Left colon (tissue), 2 donors: ENCODE data around the gene PITPNC1. TPM values are rescaled to one million over a fixed set of nuclear protein-coding genes. Genes with fewer than 3 reads are reported as not detected.
"Not testable (repeated sequence)": the region's sequence is repeated elsewhere in the genome, so short reads cannot be mapped to it uniquely, and the experiment has no call there.

Experiments
- ATAC-seq: fragments of 200-7000 bp; cut with Tn5 transposase; one replicate; pipeline ENCODE4 v1.9.1; 2020; ENCODE audit warnings: mild to moderate bottlenecking, moderate library complexity
- DNase-seq, 2 donors: peaks; one replicate each; pipeline ENCODE4 v3.0.0-alpha.2; 2020
- intact Hi-C, 2 donors: fragments of 100-400 bp; cut with DNase I in 1 of 2; cut with micrococcal nuclease in 1 of 2; formaldehyde crosslinking; loops; one replicate each; pipeline versions ENCODE4 v1.11.2 to v1.14.0; 2022; cut with DNase I, micrococcal nuclease
- total RNA-seq, 2 donors: library from RNA; stranded (reverse); fragmentation: NEBNext Ultra II Directional; extraction: Animal tissue kit (Norgen Biotek cat#: 25700); gene quantifications; one replicate each; pipeline ENCODE4 v1.2.1, GENCODE V29; 2021
- donor health status: DM: no; HTN: no; CAD: no.
- donor health status: DM: yes; HTN: yes; CAD: no.

Gene PITPNC1
- total RNA-seq, 2 donors from 2014 or later, result 13.7 to 15.6 TPM

GRCh38 chr17:67365738-67366192, 11.3 kb upstream of the PITPNC1 start:
- intact Hi-C loops, result no loop called here
- DNase-seq, result no peak

DNA sequence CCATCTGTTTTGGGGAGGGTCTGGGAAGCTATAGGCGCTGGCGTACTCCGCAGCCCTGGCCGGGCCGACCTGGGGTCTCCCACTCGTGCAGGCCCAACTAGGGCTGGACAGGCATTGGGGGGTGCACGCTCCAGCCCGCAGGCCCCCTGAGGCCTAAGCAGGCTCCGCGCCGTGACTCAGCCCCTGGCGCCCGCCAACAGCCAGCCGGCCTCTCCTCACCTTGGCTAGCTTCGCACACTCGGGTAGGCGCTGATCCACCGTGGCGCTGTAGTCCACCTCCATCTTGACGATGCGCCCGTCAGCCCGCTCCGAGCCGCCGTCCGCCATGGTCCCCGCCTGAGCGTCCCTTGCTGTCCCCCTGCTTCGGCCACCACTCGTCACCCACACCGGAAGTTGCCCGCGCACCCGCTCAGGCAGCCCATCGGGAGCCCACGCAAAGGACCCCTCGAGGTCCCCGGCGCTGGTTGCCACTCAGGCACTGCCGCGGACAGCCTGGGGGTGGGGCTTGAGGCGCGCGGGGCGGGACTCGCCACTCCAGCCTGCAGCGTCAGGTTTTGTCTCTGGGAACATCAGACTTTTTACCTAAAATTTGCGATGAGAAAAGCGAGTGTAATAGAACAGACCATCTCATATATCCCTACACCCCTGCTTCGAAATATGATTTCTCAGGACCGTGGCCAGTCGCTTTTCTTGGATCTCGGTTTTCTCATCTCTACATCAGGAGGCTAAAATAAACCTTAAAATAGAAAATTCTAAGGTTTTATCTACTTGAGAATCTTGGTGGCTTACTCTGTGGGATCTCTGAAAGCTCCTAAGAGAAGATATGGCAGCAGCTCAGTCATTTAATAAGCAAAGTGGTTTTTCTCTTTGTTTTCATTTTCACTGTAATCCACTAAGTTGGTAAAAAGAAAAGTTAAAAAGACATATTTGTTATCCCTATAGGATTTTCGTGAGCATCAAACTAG, 10.6 kb upstream of the PITPNC1 start, which contains the start of gene PSMD12:
Gene PSMD12 (minus strand): TSS at position 385 of the 965 bp plus-strand sequence. CDS start 58 bp downstream, at position 327.
- peak; percentile 97 for ATAC-seq
- peak; percentile 92 to 94 for DNase-seq
- intact Hi-C loops, result no loop called here

More at GRCh38 chr17:67365738-67366192, 11.3 kb upstream of the PITPNC1 start:
- peak; percentile 60 for ATAC-seq

DNA sequence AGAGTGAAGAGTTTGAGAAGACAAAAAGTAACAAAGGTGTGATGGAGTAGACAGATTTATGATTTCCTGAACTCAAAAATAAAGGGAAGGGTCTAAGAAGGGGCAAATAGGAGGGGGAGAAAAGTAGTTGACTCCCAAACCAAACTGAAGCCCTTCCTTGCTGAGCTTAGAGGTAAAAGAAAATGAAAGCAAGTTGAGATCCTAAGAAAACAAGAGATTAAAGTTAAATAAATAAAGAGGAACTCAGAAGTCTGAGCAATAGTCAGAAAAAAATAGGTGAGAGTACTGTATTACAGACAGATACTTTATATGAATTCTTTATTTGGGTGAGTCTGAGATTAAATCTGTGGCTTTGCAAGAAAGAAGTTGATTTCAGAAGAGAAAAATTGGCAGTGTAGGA, 7.4 kb upstream of the PITPNC1 start:
- DNase-seq, result no peak
- intact Hi-C loops, result loop anchor here in 1 of 2 donors (10.0 kb wide), 1 partner anchor 315 kb away; no protein-coding TSS in a partner anchor
- no peak for ATAC-seq

GRCh38 chr17:67372751-67373150, 4.3 kb upstream of the PITPNC1 start:
- DNase-seq, result no peak
- no peak for ATAC-seq
- intact Hi-C loops, result loop anchor here in 1 of 2 donors (10.0 kb wide), 1 partner anchor 312 kb away; no protein-coding TSS in a partner anchor

GRCh38 chr17:67374329-67375053, 2.6 kb upstream of the PITPNC1 start:
- intact Hi-C loops, result loop anchor here (5.0 to 10.0 kb wide), 4 partner anchors 98 to 313 kb away; no protein-coding TSS in a partner anchor
- ATAC-seq (peak; percentile 40), DNase-seq (peak; percentile 82 to 93)

DNA sequence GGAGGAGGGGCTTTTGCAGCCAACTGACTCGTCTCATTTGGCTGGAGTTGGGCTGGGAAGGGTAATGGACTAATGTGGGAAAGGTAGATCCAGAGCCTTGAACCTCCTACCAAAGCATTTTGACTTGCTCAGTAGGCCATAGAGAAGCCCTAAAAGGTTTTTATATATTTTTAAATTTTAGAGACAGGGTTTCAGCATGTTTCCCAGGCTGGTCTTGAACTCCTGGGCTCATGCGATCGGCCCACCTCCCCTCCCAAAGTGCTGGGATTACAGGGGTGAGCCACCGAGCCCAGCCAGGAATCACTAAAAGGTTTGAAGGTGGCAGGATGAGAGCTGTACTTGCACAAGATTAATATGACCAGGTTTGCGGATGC, 2.0 kb upstream of the PITPNC1 start:
- ATAC-seq, result no peak
- intact Hi-C loops, result loop anchor here (5.0 to 10.0 kb wide), 4 partner anchors 97 to 312 kb away; no protein-coding TSS in a partner anchor
- no peak for DNase-seq

GRCh38 chr17:67375716-67376115, 1.4 kb upstream of the PITPNC1 start:
- DNase-seq, result no peak
- intact Hi-C loops, result loop anchor here (5.0 to 10.0 kb wide), 4 partner anchors 97 to 312 kb away; no protein-coding TSS in a partner anchor
- ATAC-seq, result no peak

DNA sequence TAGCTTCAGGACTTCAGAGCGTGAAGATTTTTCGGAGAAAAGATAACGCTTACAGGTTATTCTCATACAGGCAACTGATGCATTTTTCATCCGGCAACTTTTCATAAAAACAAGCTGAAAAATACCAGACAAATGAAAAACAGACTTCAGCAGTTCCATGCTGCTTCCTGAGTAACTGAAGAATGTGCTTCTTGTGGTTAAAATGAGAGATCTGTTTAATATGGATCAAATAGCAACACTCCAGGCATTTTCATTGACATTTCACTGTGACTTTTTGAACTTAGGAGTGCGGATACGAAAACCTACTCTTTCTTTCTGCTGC, 705 bp upstream of the PITPNC1 start:
- DNase-seq (no peak), ATAC-seq (no peak)
- intact Hi-C loops, result loop anchor here (5.0 to 10.0 kb wide), 4 partner anchors 96 to 311 kb away; no protein-coding TSS in a partner anchor

DNA sequence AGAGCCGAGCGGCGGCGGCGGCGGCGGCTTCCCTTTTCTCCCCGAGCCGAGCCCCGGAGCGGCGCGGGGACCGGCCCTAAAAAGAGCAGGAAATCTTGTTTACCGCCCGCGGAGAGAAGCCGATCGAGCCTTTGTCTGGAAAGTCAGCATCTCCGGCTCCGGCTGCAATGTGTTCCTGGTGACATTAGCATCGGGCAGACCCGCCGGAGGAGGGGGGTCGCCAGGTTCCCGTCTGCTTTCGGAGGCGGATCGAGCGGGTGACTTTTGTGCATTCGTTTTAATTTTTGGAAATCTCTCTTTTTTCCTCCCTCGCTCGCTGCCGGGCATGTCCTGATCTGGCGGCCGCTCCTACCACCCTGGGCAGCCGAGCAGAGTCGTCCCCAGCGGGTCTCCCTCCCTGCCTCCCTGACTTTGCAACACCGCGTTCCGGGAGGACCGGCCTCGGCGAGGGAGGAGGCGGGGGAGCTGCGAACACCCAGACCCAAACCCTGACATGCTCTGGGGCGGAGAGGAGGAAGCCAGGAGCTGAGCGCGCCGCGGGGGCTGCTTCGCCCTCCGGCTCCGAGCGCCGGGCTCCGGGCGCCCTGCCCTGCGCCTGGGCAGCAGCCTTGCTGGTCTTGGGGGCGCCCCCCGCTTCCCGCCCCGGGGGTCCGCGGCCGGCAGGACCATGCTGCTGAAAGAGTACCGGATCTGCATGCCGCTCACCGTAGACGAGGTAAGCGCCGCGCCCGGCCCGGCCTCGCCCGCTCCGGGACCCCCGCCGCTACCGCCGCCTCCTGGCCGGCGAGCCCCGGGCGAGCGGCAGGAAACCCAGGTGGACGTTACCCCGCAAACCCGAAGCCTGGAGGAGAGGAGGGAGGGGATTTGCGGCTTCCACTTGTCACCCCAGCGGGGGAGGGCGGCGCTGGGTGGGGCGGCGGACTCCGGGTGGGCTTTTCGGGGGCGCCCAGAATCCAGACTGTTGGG, 690 bp downstream of the PITPNC1 start:
- intact Hi-C loops, result loop anchor here (5.0 to 10.0 kb wide), 4 partner anchors 95 to 310 kb away; no protein-coding TSS in a partner anchor
- ATAC-seq (peak; percentile 59), DNase-seq (peak; percentile 46 to 64)

GRCh38 chr17:67378454-67379250, 1.6 kb downstream of the PITPNC1 start:
- DNase-seq, result peak; percentile 55 to 81

DNA sequence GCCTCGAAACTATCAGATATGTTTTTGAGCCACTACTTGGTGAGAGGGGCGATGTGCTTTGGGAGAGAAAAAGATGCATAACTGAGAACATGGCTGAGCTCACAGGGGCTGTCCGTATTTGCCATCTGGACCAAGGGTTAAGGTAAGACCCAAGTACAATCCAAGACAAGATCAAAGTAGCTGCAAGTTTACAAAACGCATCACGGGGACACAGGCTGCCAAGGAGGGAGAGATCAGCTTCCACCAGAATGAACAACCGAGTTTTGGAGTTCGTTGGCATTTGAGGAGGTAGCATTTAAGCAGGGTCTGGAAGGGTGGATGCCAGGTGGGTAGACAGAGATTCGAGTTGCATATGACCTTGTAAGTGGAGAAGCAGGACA, 2.2 kb downstream of the PITPNC1 start:
- ATAC-seq (no peak), DNase-seq (no peak)
- intact Hi-C loops, result loop anchor here (5.0 to 10.0 kb wide), 4 partner anchors 93 to 308 kb away; no protein-coding TSS in a partner anchor

More at GRCh38 chr17:67378454-67379250, 1.6 kb downstream of the PITPNC1 start:
- intact Hi-C loops, result loop anchor here (5.0 to 10.0 kb wide), 4 partner anchors 94 to 309 kb away; no protein-coding TSS in a partner anchor
- ATAC-seq, result peak; percentile 62

GRCh38 chr17:67381929-67382257, 4.8 kb downstream of the PITPNC1 start:
- intact Hi-C loops, result no loop called here
- DNase-seq (no peak), ATAC-seq (no peak)

DNA sequence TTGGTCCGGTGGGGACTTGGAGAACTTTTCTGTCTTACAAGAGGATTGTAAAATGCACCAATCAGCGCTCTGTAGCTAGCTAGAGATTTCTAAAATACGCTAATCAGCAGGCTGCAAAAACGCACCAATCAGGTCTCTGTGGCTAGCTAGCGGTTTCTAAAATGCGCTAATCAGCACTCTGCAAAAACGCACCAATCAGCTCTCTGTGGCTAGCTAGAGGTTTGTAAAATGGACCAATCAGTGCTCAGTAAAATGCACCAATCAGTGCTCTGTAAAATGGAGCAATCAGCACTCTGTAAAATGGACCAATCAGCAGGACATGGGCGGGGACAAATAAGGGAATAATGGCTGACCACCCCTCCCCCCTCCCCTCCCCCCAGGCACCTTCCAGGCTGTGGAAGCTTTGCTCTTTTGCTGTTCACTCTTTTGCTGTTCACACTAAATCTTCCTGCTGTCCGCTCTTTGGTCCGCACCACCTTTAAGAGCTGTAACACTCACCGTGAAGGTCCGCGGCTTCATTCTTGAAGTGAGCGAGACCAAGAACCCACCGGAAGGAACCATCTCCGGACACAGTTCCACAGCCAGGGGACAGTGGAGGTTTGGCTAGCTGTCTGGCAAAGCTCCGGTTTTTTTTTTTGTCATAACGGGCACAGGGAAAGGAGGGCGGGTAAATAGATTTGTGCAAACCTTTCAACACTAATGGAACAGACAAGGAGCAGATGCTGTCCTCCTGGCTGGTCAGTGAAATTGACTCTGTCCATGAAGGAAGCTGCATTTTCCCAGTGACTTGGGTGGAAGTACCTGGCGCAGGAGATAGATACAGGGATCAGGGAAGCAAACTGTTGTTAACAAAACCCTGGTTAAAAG, 8.3 kb downstream of the PITPNC1 start:
- intact Hi-C loops, result no loop called here
- DNase-seq (no peak), ATAC-seq (no peak)

- peak; percentile 78 for ATAC-seq
- intact Hi-C loops, result no loop called here
- DNase-seq, result peak; percentile 36 to 73
These were observed 10.0 kb downstream of the PITPNC1 start for GRCh38 chr17:67386965-67387551.

DNA sequence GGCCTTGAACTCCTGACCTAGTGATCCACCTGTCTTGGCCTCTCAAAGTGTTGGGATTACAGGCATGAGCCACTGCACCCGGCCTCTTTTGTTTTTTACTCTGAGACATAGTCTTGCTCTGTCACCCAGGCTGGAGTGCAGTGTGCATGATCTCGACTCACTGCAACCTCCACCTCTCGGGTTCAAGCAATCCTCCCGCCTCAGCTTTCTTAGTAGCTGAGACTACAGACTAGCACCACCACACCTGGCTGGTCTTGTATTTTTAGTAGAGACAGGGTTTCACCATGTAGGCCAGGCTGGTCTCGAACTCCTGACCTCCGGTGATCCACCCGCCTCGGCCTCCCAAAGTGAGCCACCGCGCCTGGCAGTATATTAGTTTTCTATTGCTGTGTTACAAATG, 11.5 kb downstream of the PITPNC1 start:
- intact Hi-C loops, DNase-seq, ATAC-seq: not testable (repeated sequence)

DNA sequence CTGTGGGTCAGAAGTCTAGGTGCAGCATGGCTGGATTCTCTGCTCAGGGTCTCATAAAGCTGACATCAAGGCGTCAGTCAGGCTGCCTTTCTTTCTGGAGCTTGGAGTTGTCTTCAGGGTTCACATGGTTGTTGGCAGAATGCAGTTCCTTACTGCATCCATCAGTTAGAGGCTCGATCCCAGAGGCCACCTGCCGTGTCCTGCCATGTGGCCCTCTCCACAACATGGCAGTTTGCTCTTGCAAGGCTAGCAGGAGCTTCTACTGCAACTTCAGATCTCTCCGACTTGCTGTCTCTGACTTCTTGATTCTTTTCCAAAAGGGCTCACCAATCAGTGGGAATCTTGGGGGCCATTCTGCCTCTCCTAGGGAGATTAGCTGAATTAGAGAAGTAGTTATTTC, 11.9 kb downstream of the PITPNC1 start:
- intact Hi-C loops, result no loop called here
- ATAC-seq (no peak), DNase-seq (no peak)
